SK-N-MC (cell line): ENCODE measurements around the gene PEAK3.

ENCODE experiments used
- DNase-seq: peaks from one replicate; pipeline ENCODE4 v3.0.0-alpha.2; 2011; ENCODE audit warnings: low read depth, low spot score
- H3K27ac ChIP-seq: fragments of 200-600 bp; sonication (generic); 2 replicates; pipeline ENCODE4 v1.5.1; 2016; ENCODE audit warnings: mixed run types
- H3K36me3 ChIP-seq: fragments of 200-600 bp; sonication (generic); 2 replicates; pipeline ENCODE4 v1.6.1; 2017; ENCODE audit warnings: antibody characterized with exemption, low read length, mixed read lengths; ENCODE audit not compliant: insufficient read depth
- H3K4me3 ChIP-seq: fragments of 200-600 bp; sonication (generic); 2 replicates; pipeline ENCODE4 v1.5.1; 2016
- H3K9ac ChIP-seq: fragments of 200-600 bp; sonication (generic); 2 replicates; pipeline ENCODE4 v1.8.0; 2017; ENCODE audit warnings: mixed run types, mixed read lengths; ENCODE audit not compliant: insufficient read length
- H3K9me3 ChIP-seq: fragments of 200-600 bp; sonication (generic); 2 replicates; pipeline ENCODE4 v1.6.1; 2017; ENCODE audit warnings: low read depth, mild to moderate bottlenecking, antibody characterized with exemption, low read length, moderate library complexity, mixed read lengths
- EZH2 ChIP-seq: fragments of 200-600 bp; sonication (generic); IDR thresholded peaks from one replicate; pipeline ENCODE4 v1.6.1; 2017; ENCODE audit warnings: antibody characterized with exemption
- FOXP2 ChIP-seq: optimal IDR thresholded peaks from 2 replicates; pipeline ENCODE3; 2011; ENCODE audit warnings: mild to moderate bottlenecking, moderate library complexity; ENCODE audit not compliant: insufficient read depth; ENCODE audit errors: extremely low read length, control extremely low read depth
- POLR2AphosphoS5 ChIP-seq: IDR thresholded peaks from 2 replicates; pipeline ENCODE4 v1.6.1; 2012; ENCODE audit warnings: mild to moderate bottlenecking, low read depth, low read length, borderline replicate concordance

The PEAK3 gene

GRCh38 chr19:2326699-2327360 lies 44.9 kb upstream of the PEAK3 start:
- Histone ChIP-seq H3K9me3 (no peaks in the 10 kb centered on the region), H3K9ac (no peak overlapping the region), H3K36me3 (peaks cover 19% of the 10 kb centered on the region; the same call in 1 of the 2 replicates), H3K4me3 (peak overlapping the region; percentile 94; the same call in 1 of the 2 replicates), H3K27ac (peak overlapping the region; percentile 8; the same call in 1 of the 2 replicates)
- TF ChIP-seq POLR2AphosphoS5 (no peak), EZH2 (no peak)
- DNase-seq, result no peak

DNA sequence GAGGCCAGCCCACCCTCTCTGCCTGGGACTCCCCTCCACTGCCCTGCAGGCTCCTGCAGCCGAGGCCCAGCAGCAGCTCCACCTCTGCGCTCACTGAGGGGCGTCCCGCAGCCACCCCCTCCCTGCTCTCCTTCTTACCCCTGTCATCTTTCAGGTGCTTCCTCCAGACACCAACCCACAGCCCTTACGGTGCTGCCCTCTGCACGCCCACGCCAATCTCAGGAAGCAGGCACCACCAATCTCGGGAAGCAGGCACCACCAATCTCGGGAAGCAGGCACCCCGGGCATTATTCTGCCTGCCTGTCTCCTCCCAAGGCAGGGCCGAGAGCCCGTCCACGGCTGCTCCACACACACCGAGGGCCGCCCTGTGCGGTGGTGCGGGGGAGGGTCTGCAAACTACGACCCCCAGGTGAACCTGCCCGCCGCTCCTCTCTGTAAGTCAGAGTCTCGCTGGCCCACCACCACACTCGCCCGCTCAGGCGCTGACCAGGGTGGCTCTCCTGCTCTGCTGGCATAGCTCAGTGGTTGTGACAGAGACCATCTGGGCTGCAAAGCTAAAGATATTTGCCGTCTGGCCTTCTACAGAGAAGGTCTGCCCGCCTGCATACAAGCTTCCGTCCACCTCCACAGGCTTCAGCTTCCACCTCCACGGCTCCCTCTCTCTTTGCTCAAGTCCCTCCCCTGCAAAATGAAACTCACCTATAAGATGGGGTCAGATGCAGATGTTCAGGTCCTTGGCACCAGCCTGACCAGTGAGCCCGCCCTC lies 43.5 kb upstream of the PEAK3 start:
- H3K27ac ChIP-seq, result no peak overlapping the region
- H3K9ac ChIP-seq, result no peak overlapping the region
- H3K4me3 ChIP-seq, result no peak overlapping the region
- peaks cover 19% of the 10 kb centered on the region; the same call in 1 of the 2 replicates for H3K36me3 ChIP-seq
- no peak for DNase-seq
- TF ChIP-seq POLR2AphosphoS5 (no peak), EZH2 (no peak), FOXP2 (no peak)
- no peaks in the 10 kb centered on the region for H3K9me3 ChIP-seq

- H3K4me3 ChIP-seq, result no peak overlapping the region
- H3K9ac ChIP-seq, result no peak overlapping the region
- H3K27ac ChIP-seq, result no peak overlapping the region
- H3K9me3 ChIP-seq, result no peaks in the 10 kb centered on the region
- H3K36me3 ChIP-seq, result peaks cover 19% of the 10 kb centered on the region; the same call in 1 of the 2 replicates
- TF ChIP-seq POLR2AphosphoS5, result no peak
- DNase-seq, result no peak
These were observed 42.4 kb upstream of the PEAK3 start for GRCh38 chr19:2324220-2324948.

DNA sequence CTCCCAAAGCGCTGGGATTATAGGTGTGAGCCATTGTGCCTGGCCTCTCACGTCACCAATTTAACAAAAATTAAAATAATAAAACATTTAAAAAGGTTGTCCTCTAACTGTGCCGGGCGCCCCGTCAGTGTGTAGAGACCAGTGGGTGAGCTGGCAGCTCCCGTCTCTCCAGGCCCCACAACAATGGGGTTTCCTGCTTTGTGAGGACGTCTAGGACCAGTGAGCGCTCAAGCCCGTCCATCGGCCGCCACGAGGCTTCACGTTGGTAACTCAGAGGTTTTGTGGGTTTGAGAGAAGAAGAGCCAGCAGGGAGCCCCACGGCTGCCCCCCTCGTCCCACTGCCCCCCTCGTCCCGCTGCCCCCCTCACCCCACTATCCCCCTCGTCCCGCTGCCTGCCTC lies 41.7 kb upstream of the PEAK3 start:
- Histone ChIP-seq H3K27ac (no peak overlapping the region), H3K4me3 (no peak overlapping the region), H3K9me3 (no peaks in the 10 kb centered on the region), H3K9ac (no peak overlapping the region), H3K36me3 (peaks cover 19% of the 10 kb centered on the region; the same call in 1 of the 2 replicates)
- DNase-seq, result no peak
- no peak for TF ChIP-seq POLR2AphosphoS5
- no peak for TF ChIP-seq EZH2
- TF ChIP-seq FOXP2, result no peak

GRCh38 chr19:2321565-2322283 lies 39.7 kb upstream of the PEAK3 start:
- no peak for TF ChIP-seq EZH2
- TF ChIP-seq FOXP2, result no peak
- TF ChIP-seq POLR2AphosphoS5, result no peak
- no peaks in the 10 kb centered on the region for H3K9me3 ChIP-seq
- H3K4me3 ChIP-seq, result no peak overlapping the region
- no peak overlapping the region for H3K9ac ChIP-seq
- H3K27ac ChIP-seq, result no peak overlapping the region
- peaks cover 16% of the 10 kb centered on the region; the same call in 1 of the 2 replicates for H3K36me3 ChIP-seq
- no peak for DNase-seq

- peaks cover 13% of the 10 kb centered on the region; the same call in 1 of the 2 replicates for H3K36me3 ChIP-seq
- no peak for DNase-seq
- TF ChIP-seq EZH2 (no peak), POLR2AphosphoS5 (no peak), FOXP2 (no peak)
- no peak overlapping the region for H3K4me3 ChIP-seq
- no peak overlapping the region for H3K27ac ChIP-seq
- H3K9me3 ChIP-seq, result no peaks in the 10 kb centered on the region
- H3K9ac ChIP-seq, result no peak overlapping the region
These were observed 39.0 kb upstream of the PEAK3 start for GRCh38 chr19:2320939-2321338.

DNA sequence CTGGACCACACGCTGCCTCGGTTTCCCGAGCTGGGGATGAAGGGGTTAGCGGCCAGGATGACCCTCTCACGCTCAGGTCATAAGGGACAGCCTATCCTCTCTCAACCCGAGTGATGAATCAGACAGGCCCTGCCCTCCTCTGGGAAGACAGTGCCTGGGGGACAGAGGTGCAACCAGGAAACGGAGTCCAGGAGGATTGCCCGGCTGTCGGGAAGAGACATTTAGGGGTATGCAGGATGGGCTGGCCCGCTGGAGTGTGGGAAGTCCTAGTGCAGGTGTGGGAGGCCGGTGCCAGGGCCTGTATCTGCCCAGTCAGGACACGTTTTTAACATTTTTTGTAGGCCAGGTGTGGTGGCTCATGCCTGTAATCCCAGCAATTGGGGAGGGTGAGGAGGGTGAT lies 38.1 kb upstream of the PEAK3 start:
- DNase-seq, result no peak
- Histone ChIP-seq H3K27ac (no peak overlapping the region), H3K4me3 (no peak overlapping the region), H3K9ac (no peak overlapping the region), H3K9me3 (no peaks in the 10 kb centered on the region), H3K36me3 (peaks cover 10% of the 10 kb centered on the region; the same call in 1 of the 2 replicates)
- TF ChIP-seq FOXP2, result no peak
- no peak for TF ChIP-seq POLR2AphosphoS5
- no peak for TF ChIP-seq EZH2

GRCh38 chr19:2319551-2319950 lies 37.6 kb upstream of the PEAK3 start:
- Histone ChIP-seq H3K9ac (no peak overlapping the region), H3K4me3 (no peak overlapping the region), H3K27ac (no peak overlapping the region), H3K36me3 (peaks cover 5% of the 10 kb centered on the region; the same call in 1 of the 2 replicates), H3K9me3 (no peaks in the 10 kb centered on the region)
- TF ChIP-seq EZH2 (no peak), POLR2AphosphoS5 (no peak), FOXP2 (no peak)
- DNase-seq, result no peak
